Tibial artery (tissue), 4 donors: Measurements from ENCODE around the gene MTCL1.

Experiments
- DNase-seq, 2 donors: peaks; one replicate each; pipeline ENCODE4 v3.0.0-alpha.2; 2019
- H3K27ac ChIP-seq, 2 donors: fragments of 200-600 bp; sonication (generic) in 1 of 2; 1 replicate in 1 of 2; 2 replicates in 1 of 2; pipeline ENCODE4 v1.5.1; 2018 to 2019; ENCODE audit warnings: mild to moderate bottlenecking in 1 of 2
- H3K27me3 ChIP-seq, 2 donors: fragments of 200-600 bp; sonication (generic) in 1 of 2; one replicate each; pipeline versions ENCODE4 v1.5.1 to v1.6.0; 2016 to 2019
- H3K36me3 ChIP-seq, 3 donors: fragments of 200-600 bp; sonication (generic) in 2 of 3; one replicate each; pipeline ENCODE4 v1.5.1; 2016 to 2019; ENCODE audit warnings: mild to moderate bottlenecking in 2 of 3
- H3K4me1 ChIP-seq, 4 donors: fragments of 200-600 bp; sonication (generic) in 2 of 4; 1 replicate in 3 of 4; 2 replicates in 1 of 4; pipeline ENCODE4 v1.5.1; 2016 to 2019
- H3K4me3 ChIP-seq, 2 donors: fragments of 200-600 bp; sonication (generic) in 1 of 2; 1 replicate in 1 of 2; 2 replicates in 1 of 2; pipeline ENCODE4 v1.5.1; 2018 to 2019; ENCODE audit warnings: mild to moderate bottlenecking in 2 of 2
- H3K9me3 ChIP-seq, 3 donors: fragments of 200-600 bp; sonication (generic) in 1 of 3; one replicate each; pipeline ENCODE4 v1.5.1; 2016 to 2019
- CTCF ChIP-seq, 2 experiments: fragments of 200-600 bp in 1 of 2; fragments of 450-650 bp in 1 of 2; IDR thresholded peaks; one replicate each; pipeline ENCODE4 v1.5.1; 2017 to 2019; ENCODE audit warnings: antibody characterized with exemption in 2 of 2, mild to moderate bottlenecking in 1 of 2, moderate library complexity in 1 of 2
- intact Hi-C: fragments of 100-400 bp; cut with DNase I; formaldehyde crosslinking; loops from one replicate; pipeline ENCODE4 v1.15.0; 2023; ENCODE audit warnings: low total_unique reads

MTCL1 gene

GRCh38 chr18:8721094-8721669 lies 15.8 kb downstream of the MTCL1 start:
- Histone ChIP-seq H3K9me3 (no peaks in the 10 kb centered on the region), H3K27me3 (no peaks in the 10 kb centered on the region), H3K36me3 (no peaks in the 10 kb centered on the region), H3K27ac (no peak overlapping the region), H3K4me1 (no peaks in the 10 kb centered on the region), H3K4me3 (no peak overlapping the region)
- intact Hi-C loops, result no loop called here
- no peak for DNase-seq
- no peak for TF ChIP-seq CTCF (IDR thresholded peaks at IDR 0.05)

GRCh38 chr18:8721716-8722115 lies 16.4 kb downstream of the MTCL1 start:
- TF ChIP-seq CTCF (IDR thresholded peaks at IDR 0.05), result no peak

GRCh38 chr18:8722946-8723820 lies 17.8 kb downstream of the MTCL1 start:
- DNase-seq, result no peak
- H3K27ac ChIP-seq, result no peak overlapping the region

More at GRCh38 chr18:8721716-8722115, 16.4 kb downstream of the MTCL1 start:
- Histone ChIP-seq H3K27ac (no peak overlapping the region), H3K9me3 (no peaks in the 10 kb centered on the region), H3K36me3 (no peaks in the 10 kb centered on the region), H3K4me3 (no peak overlapping the region), H3K4me1 (no peaks in the 10 kb centered on the region), H3K27me3 (no peaks in the 10 kb centered on the region)
- no peak for DNase-seq
- intact Hi-C loops, result no loop called here

GRCh38 chr18:8724452-8724851 lies 19.1 kb downstream of the MTCL1 start:
- DNase-seq, result no peak
- intact Hi-C loops, result no loop called here
- Histone ChIP-seq H3K27ac (no peak overlapping the region), H3K27me3 (no peaks in the 10 kb centered on the region), H3K4me3 (no peak overlapping the region), H3K4me1 (no peaks in the 10 kb centered on the region), H3K36me3 (no peaks in the 10 kb centered on the region), H3K9me3 (no peaks in the 10 kb centered on the region)
- TF ChIP-seq CTCF (IDR thresholded peaks at IDR 0.05), result no peak

More at GRCh38 chr18:8722946-8723820, 17.8 kb downstream of the MTCL1 start:
- no peaks in the 10 kb centered on the region for H3K4me1 ChIP-seq
- intact Hi-C loops, result no loop called here
- no peaks in the 10 kb centered on the region for H3K36me3 ChIP-seq
- no peaks in the 10 kb centered on the region for H3K27me3 ChIP-seq
- no peak for TF ChIP-seq CTCF (IDR thresholded peaks at IDR 0.05)
- no peak overlapping the region for H3K4me3 ChIP-seq
- H3K9me3 ChIP-seq, result no peaks in the 10 kb centered on the region

- peaks cover 0 to 10% (median 0%) of the 10 kb centered on the region in 4 donors for H3K4me1 ChIP-seq
- no peaks in the 10 kb centered on the region for H3K9me3 ChIP-seq
- H3K4me3 ChIP-seq, result no peak overlapping the region
- no peaks in the 10 kb centered on the region for H3K27me3 ChIP-seq
- DNase-seq, result no peak
- no peaks in the 10 kb centered on the region for H3K36me3 ChIP-seq
- intact Hi-C loops, result no loop called here
- no peak for TF ChIP-seq CTCF (IDR thresholded peaks at IDR 0.05)
- H3K27ac ChIP-seq, result no peak overlapping the region
Observed at GRCh38 chr18:8726281-8726680, 20.9 kb downstream of the MTCL1 start.
